Stimulated activated CD8-positive, alpha-beta memory T cell treated with anti-CD3 and anti-CD28 coated beads, Interleukin-2, amount 100 ng/mL, for 1 hour (primary cell): ENCODE data around the gene GALNT17.
"Not testable (repeated sequence)": the region's sequence is repeated elsewhere in the genome, so short reads cannot be mapped to it uniquely, and the experiment has no call there.

ENCODE experiments used
- DNase-seq, 2 donors: peaks; one replicate each; pipeline ENCODE4 v3.0.0-alpha.2; 2020; ENCODE audit warnings: low read depth in 2 of 2

Gene GALNT17

GRCh38 chr7:71560354-71560995, 428.5 kb downstream of the GALNT17 start:
- DNase-seq, result no peak

GRCh38 chr7:71563276-71563675, 431.3 kb downstream of the GALNT17 start:
- DNase-seq, result no peak

GRCh38 chr7:71566376-71566775, 434.4 kb downstream of the GALNT17 start:
- no peak for DNase-seq

GRCh38 chr7:71566991-71567390, 435.0 kb downstream of the GALNT17 start:
- no peak for DNase-seq

GRCh38 chr7:71574153-71574860, 442.4 kb downstream of the GALNT17 start:
- no peak for DNase-seq

- no peak for DNase-seq
Observed at GRCh38 chr7:71580027-71580426, 448.1 kb downstream of the GALNT17 start.

GRCh38 chr7:71584256-71584655, 452.3 kb downstream of the GALNT17 start:
- no peak for DNase-seq

GRCh38 chr7:71591876-71592275, 459.9 kb downstream of the GALNT17 start:
- no peak for DNase-seq

GRCh38 chr7:71592388-71592787, 460.4 kb downstream of the GALNT17 start:
- DNase-seq, result not testable (repeated sequence)

GRCh38 chr7:71594736-71595135, 462.8 kb downstream of the GALNT17 start:
- DNase-seq, result no peak

GRCh38 chr7:71595176-71595575, 463.2 kb downstream of the GALNT17 start:
- DNase-seq, result no peak

- no peak for DNase-seq
Observed at GRCh38 chr7:71598553-71598952, 466.6 kb downstream of the GALNT17 start.

- no peak for DNase-seq
Observed at GRCh38 chr7:71601851-71602250, 469.9 kb downstream of the GALNT17 start.

- no peak for DNase-seq
Observed at GRCh38 chr7:71604818-71605414, 473.0 kb downstream of the GALNT17 start.

GRCh38 chr7:71611986-71612385, 480.0 kb downstream of the GALNT17 start:
- DNase-seq, result no peak

- DNase-seq, result no peak
Observed at GRCh38 chr7:71612911-71613310, 481.0 kb downstream of the GALNT17 start.

GRCh38 chr7:71613313-71613712, 481.4 kb downstream of the GALNT17 start:
- no peak for DNase-seq

- DNase-seq, result no peak
Observed at GRCh38 chr7:71615017-71615416, 483.1 kb downstream of the GALNT17 start.

- no peak for DNase-seq
Observed at GRCh38 chr7:71616217-71616616, 484.3 kb downstream of the GALNT17 start.

GRCh38 chr7:71618278-71618677, 486.3 kb downstream of the GALNT17 start:
- no peak for DNase-seq

GRCh38 chr7:71625545-71625944, 493.6 kb downstream of the GALNT17 start:
- DNase-seq, result no peak

GRCh38 chr7:71626206-71626605, 494.3 kb downstream of the GALNT17 start:
- no peak for DNase-seq

- no peak for DNase-seq
Observed at GRCh38 chr7:71627651-71628050, 495.7 kb downstream of the GALNT17 start.
